Epithelial cell of esophagus (primary cell): ENCODE results near the gene PORCN.

Source experiments
- DNase-seq: peaks from one replicate; pipeline ENCODE4 v3.0.0; 2010; ENCODE audit warnings: low read depth
- H3K4me3 ChIP-seq: 2 replicates; pipeline ENCODE4 v1.5.1; 2011; ENCODE audit warnings: mild to moderate bottlenecking, low read length, control low read depth
- TF ChIP-seq, protein P1 (sequence below): IDR thresholded peaks from 2 replicates; pipeline ENCODE4 v1.5.1; 2011; ENCODE audit warnings: low read depth, mild to moderate bottlenecking, low read length, control low read depth, inconsistent platforms; ENCODE audit not compliant: insufficient read depth; ENCODE audit errors: missing control alignments

Gene PORCN

DNA sequence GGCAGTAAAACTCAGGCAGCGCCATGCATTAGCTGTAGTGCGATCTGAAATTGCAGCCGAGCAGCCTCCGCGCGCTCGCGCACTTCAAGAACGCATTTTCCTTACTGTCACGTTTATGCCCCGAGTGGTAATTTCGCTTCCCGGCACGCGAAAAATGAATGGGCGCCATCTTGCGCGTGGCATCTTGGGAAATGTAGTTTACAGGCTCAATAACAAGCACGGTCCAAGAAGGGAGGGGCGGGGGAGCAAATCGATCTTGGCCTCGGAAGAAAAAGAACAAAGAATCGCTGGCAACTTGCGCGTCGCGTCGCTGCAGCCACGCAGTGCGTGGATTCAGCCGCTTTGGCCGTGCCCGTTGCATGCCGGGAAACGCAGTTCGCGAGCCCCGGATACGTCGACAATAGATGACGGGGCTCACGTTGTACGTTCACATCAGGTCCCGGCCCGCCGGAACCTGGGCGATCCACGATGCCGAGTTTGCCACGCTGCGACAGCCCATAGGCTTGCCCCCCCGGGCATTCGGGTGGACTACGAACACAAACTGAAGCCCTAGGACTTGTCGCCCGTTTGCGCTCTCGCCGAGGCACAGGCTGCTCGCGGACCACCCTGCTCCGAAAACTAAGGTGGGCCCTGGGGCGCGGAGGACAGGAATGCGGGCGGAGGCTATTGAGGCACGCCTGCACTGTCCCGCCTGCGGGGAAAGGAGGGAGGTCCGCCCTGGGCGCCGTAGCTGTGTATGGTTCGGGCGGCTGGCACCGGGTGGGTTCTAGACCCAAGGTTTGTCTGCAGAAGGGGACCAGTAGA lies 32.8 kb upstream of the PORCN start, which contains the start of gene FTSJ1:
FTSJ1 (plus strand) TSS at position 426 of the 804 bp plus-strand sequence. CDS start 1,849 bp downstream, outside the sequence.
- peak; percentile 90 for DNase-seq
- H3K4me3 ChIP-seq = peak within 1 kb of the TSS; percentile 78
- TF ChIP-seq, protein P1, sequence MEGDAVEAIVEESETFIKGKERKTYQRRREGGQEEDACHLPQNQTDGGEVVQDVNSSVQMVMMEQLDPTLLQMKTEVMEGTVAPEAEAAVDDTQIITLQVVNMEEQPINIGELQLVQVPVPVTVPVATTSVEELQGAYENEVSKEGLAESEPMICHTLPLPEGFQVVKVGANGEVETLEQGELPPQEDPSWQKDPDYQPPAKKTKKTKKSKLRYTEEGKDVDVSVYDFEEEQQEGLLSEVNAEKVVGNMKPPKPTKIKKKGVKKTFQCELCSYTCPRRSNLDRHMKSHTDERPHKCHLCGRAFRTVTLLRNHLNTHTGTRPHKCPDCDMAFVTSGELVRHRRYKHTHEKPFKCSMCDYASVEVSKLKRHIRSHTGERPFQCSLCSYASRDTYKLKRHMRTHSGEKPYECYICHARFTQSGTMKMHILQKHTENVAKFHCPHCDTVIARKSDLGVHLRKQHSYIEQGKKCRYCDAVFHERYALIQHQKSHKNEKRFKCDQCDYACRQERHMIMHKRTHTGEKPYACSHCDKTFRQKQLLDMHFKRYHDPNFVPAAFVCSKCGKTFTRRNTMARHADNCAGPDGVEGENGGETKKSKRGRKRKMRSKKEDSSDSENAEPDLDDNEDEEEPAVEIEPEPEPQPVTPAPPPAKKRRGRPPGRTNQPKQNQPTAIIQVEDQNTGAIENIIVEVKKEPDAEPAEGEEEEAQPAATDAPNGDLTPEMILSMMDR = no peak

DNA sequence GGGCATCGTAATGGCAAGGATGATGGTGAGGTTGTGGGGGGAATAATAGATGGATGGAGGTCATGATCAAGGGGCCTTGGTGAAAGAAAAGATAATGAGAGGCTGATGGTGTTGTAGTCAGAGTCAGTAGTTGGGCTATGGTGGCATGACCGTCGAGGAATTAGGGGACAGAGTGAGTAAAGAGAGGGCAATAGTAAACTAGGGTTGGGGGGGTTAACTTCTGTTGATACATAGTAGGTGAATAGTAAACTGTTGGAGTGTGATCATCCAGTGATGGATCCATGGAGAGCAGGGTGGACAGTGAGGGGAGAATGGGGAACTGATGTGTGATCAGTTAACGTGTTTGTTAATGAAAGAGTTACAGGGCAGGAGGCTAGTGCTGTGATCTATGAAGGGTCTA lies 31.9 kb upstream of the PORCN start:
- TF ChIP-seq, protein P1 = no peak
- no peak for DNase-seq
- peak overlapping the region; percentile 78 for H3K4me3 ChIP-seq

DNA sequence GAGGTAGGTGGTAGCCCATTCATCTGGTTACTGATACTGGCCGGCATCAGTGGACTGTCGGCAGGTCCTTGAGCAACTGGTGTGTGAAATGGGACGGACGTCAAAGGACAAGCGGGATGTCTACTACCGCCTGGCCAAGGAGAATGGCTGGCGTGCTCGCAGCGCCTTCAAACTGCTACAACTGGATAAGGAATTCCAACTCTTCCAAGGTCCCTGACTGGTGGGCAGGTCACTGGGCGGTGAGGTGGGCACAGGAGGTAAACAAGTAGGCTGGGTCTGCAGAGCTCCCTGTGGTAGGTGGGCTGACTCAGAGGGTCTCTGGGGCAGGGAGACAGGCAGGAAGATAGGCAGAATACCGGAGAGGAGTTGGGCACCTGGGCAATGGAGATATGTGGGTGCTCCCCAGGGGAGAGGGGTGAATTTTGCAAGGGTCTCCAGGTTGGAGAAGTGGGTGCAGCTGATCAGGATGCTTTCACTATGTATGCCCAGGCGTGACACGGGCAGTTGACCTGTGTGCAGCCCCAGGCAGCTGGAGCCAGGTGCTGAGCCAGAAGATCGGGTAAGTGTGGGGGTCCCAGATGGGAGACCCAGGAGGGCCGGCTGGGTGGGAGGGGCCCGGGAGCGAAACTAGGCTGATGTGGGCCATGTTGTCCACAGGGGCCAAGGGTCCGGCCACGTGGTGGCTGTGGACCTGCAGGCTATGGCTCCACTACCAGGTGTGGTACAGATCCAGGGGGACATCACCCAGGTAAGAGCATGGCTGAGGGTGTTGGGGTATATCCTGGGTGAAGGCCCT lies 30.6 kb upstream of the PORCN start:
- TF ChIP-seq, protein P1 = no peak
- DNase-seq = no peak
- no peak overlapping the region for H3K4me3 ChIP-seq

DNA sequence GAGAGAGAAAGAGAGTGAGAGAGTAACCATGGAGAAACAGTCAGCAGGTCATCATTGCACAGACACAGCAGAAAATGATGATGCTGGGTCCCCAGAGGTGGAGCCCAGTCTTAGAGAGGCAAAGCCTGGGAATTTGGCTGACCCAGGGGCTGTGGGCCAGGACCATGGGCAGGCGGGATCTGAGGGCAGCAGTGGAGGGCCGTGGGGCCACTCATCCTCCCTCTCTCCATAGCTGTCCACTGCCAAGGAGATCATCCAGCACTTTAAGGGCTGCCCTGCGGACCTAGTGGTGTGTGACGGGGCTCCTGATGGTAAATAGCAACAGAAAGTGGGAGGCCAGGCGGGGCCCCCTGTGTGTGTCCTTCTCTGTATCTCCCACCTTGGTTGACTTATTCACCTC lies 30.0 kb upstream of the PORCN start:
- no peak for DNase-seq
- TF ChIP-seq, protein P1 = no peak

DNA sequence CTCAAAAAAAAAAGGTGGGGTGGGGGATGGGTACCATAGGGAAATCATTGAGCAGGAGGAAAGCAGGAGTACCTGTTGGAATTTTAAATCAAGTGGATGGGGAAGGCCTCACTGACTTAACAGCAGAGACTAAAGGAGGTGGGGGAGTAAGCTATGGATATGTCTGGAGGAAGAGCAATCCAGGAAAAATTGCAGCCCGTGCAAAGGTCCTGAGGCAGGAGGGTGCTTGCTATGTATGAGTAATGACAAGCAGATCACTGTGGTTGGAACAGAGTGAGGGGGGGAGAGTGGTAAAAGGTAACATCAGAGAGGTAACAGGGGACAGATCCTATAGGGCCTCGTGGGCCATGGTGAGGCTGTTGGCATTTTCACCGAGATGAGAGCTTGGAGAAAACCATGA lies 28.6 kb upstream of the PORCN start:
- TF ChIP-seq, protein P1 = no peak
- H3K4me3 ChIP-seq = no peak overlapping the region
- no peak for DNase-seq

More for the DNA sequence above, 30.0 kb upstream of the PORCN start:
- H3K4me3 ChIP-seq = no peak overlapping the region

DNA sequence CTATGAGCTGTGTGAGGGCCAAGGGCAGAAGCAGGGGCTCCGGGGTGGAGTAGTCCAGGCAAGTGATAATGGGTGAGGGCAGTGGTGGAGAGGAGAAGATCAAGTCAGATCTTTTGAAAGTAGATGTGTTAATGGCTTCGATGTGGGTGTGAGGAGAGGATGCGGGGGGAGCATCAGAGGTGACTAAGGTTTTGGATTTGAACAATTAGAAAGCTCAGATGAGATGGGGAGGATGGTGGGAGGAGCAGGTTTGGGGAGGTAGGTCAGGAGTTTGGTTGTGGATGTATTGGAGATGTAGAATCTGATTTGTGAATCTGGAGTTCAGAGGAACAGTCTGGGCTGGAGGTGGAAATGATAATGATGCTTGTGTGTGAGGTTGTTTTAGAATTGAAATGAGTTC lies 28.2 kb upstream of the PORCN start:
- no peak overlapping the region for H3K4me3 ChIP-seq
- TF ChIP-seq, protein P1 = no peak
- DNase-seq = no peak

DNA sequence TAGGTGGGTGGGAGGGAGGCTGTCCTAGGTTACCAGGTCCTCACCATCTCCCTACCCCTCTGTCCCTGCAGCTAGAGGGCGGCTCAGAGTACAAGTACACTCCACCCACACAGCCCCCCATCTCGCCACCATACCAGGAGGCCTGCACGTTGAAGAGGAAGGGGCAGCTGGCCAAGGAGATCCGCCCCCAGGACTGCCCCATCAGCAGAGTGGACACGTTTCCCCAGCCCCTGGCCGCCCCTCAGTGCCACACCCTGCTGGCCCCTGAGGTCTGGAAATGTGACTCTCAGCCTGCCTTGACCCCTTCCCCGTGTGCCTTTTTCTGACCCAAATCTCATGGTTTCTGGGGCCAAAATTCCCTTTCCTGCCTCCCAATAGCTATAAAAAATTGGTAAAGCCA lies 26.3 kb upstream of the PORCN start:
- no peak overlapping the region for H3K4me3 ChIP-seq
- DNase-seq = no peak
- TF ChIP-seq, protein P1 = no peak
